Esophagus mucosa (tissue), 1 donor: ENCODE data around the gene AJUBA. TPM values are rescaled to one million over a fixed set of nuclear protein-coding genes. Genes with fewer than 3 reads are reported as not detected.
"Not testable (repeated sequence)": the region's sequence is repeated elsewhere in the genome, so short reads cannot be mapped to it uniquely, and the experiment has no call there.

ENCODE experiments used
- ATAC-seq: fragments of 200-7000 bp; cut with Tn5 transposase; one replicate; pipeline ENCODE4 v1.9.1; 2020
- total RNA-seq: library from RNA; stranded (reverse); gene quantifications from one replicate; pipeline ENCODE4 v1.2.4, GENCODE V29; 2023
- donor health status: DM: yes; HTN: yes; CAD: no.

The AJUBA gene
- total RNA-seq, 1 donor from 2014 or later, result 26.6 TPM

DNA sequence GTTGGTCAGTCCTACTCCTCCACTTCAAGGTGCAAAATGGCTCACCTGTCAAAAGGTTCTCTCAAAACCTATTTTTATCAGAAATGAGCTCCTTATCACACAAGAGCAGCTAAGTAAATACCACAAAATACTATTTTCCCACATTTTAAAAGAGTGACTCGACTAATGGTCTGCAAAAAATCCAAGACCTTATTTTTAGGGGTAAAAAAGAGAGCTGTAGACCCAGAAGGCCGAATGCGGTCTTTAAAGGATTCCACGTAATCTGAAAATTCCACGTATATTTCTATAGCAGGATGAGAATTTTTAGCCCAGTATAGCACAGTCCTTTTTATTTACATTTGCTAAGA lies 23.8 kb upstream of the AJUBA start:
- no peak for ATAC-seq

DNA sequence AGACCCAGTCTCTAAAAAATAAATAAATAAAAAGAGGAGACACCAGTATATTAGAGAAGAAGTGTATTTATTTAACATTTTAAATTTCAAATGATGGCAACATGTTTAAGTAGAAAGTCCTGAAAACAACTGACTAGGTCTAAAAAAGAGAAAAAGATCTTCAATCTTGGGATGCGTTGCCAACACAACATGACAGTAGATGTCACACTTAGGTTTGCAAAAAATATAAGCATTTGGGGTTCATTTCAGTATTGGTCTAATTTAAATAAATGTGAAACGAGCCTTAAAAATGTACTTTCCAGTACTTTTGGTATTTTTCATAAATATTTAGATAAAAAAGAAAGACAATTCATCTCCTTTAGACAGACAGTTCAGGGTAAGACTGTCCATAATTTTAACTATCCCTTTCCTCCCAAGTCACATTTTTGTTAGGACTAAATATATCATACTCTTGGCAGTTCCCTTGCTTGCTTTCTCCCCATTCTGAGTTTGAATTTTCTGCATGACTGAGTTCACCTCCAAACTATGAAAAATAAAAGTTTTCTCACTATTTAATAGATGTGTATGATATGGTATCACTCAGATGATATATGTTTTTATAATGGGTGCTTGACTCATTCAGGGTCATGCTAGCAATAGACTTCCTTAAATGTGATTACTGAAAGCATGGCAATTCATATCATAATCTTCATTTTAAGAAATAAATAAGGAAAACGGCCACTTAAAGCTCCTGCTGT lies 23.3 kb upstream of the AJUBA start:
- no peak for ATAC-seq

DNA sequence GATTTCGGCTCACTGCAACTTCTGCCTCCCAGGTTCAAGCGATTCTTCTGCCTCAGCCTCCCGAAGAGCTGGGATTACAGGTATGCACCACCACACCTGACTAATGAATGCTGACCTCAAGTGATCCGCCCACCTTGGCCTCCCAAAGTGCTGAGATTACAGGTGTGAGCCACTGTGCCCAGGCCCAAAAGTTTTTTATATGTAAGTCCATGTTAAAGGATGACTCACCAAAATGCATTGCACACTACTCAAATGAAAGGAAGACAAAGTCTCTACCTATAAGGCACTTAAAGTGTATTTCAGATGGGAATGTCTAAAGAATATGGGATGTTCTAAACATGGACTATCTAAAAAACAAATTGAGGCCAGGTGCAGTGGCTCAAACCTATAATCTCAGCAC lies 21.9 kb upstream of the AJUBA start:
- not testable (repeated sequence) for ATAC-seq

DNA sequence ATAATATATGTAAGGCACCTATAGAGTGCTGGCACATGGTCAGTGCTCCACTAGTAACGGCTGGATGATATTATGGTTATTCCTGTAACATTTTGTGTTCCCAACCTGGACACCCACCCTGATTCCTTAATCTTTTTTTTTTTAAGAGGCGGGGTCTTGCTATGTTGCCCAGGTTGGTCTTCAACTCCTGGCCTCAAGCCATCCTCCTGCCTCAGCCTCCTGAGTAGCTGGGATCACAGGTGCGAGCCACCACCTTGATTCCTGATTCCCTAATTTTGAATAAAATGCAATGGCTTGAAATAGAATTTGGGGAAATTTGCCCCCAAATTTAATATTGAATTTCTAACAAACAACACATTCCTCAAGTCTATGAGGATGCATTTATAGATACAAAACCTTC lies 20.2 kb upstream of the AJUBA start:
- no peak for ATAC-seq

DNA sequence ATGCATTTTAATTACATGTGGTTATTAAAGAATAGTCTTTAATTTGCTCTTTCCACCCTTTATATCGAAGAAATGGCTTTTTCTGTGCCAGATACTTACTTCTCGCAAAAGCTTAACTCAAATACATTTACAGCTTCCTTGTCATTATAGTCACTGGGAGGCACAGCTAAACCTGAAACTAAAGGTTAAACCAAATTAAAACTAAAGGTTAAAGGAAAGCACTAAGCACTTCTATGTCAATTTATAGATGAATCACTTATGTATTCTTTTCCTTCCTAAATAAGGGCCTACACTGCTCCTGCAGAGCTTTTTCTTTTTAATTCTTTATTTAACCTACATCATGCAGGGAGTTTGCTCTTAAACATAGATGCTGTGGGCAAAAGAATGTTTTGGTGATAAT lies 18.5 kb upstream of the AJUBA start:
- ATAC-seq, result no peak

DNA sequence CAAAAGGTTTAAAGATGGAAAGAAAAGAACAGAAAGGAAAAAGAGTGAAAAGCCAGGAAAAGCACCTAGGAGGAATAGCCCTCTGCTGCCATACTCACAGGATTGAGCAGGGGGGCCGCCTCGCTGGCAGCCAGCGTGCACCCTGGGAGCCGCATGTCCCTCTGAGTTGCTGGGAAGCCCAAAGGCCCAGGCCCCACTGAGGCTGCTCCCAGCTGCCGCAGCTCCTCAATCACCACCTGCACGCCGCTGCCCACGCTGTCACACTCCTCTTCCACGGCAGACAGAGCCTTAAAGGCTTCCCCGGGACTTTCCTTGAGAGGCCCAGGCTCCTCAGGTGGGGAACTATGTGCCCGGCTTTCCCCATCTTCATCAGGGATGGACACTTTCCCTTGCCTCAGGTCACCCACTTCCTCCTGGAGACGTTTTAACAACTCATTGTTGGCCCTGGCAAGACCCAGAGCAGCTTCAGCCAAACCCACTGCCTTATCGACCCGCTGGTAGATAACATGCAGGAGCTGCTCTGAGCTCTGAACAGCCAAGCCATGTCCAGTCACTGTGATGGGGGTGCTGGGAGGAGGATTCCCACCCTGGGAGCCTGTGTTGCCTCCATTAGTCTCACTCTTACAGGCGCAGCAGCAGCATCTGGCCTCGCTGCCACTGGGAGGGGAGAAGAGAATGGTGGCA lies 16.1 kb upstream of the AJUBA start:
- ATAC-seq, result no peak

DNA sequence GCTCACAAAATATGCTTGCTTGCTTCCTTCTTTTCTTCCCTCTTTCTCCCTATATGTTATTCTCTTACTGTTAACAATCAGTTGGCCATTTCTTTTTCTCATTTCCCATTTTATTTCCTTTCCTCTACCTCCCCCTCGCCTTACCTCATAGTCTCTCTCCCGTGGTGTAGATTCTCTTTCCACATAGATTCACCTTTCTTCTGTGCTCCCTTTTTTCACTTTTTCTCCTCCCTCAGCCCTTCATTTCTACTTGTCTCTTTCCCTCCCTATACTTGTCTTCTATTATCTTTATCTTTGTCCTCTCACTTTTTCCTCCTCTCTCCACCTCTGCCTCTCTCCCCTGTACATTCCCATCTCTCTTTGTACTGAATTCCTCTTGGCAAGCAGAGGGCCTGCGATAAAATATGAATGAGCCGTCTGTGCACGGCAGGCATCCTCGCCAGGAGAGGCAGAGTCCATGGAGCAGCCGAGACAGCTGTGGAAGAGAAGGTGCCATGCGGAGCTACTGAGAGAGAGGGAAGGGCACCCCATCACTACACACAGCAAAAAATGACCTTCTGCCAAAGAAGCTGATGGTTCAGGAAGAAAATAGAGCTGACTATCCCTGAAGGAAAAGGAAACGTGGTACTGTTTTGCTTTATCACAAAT lies 15.4 kb upstream of the AJUBA start:
- ATAC-seq, result no peak

DNA sequence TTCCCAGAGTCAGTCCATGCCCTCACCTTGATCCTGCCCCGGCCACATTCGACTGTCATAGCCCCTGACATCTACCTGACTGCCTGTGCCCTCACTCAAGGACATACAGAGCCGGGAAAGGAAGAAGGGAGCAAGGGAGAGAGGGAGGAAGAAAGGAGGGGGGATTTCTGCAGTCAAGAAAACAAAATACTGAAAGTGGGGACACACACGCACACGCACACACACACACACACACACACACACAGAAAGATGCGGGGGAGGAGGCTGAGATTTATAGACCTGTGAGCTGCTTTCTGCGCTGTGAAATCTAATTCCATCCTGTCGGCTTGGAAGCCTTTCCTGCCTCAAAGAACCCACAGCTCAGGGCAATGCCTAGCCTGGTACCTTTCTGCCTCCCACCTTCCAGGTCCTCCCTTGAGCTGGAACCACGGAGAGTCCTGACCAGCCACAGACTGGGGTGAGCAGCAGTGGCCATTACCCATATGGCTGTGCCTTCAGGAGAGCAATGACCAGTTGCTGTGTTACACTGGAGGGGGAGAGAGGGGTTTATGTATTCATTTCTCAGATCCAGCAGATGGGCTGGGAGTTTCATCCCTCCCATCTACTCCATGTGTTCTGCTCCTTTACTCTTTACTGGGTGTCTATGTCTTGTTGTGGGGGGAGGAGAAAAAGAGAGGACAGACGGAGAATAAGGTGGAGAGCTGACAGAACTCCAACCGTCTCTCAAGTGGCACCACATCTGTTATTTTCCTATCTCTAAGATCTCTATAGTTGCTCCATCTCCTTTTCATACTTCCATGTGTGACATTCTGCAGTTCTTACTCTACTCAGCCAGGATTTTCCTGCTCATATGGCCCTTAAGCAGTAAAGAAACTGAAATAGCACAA lies 14.7 kb upstream of the AJUBA start:
- ATAC-seq, result no peak

DNA sequence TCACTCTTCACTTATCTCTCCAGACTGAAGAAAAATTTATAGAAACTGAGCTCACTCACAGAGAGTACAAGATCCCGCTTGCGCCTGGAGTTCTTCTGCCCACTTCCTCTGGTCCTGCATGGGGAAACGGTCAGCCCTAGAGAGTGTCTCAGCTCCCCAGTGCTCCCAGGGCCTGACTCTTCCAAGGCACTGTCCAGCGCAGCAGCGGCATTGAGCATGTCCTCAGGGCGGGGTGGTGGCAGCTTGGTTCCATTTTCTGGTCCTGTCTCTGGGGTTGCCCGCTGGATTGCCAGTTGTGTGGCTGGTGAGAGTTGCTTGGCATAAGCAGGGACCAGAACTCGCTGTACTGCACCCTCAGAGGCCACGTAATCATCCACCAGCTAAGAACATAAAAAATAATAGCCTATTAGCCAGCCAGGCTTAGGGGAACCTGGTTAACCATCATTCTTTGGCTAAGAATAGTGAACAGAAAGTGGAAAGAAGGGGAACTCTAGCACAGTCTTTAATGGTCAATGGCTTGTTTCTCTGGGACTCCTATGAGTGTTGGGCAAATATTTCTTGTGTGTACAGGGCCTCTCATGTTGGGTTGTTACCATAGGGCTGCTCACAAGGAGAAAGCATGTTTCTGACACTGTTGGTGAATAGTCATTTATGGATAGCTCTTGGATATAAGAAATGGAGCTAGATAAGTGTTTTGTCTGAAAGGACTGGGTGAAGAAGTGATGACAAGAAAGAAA lies 13.7 kb upstream of the AJUBA start:
- ATAC-seq, result no peak

DNA sequence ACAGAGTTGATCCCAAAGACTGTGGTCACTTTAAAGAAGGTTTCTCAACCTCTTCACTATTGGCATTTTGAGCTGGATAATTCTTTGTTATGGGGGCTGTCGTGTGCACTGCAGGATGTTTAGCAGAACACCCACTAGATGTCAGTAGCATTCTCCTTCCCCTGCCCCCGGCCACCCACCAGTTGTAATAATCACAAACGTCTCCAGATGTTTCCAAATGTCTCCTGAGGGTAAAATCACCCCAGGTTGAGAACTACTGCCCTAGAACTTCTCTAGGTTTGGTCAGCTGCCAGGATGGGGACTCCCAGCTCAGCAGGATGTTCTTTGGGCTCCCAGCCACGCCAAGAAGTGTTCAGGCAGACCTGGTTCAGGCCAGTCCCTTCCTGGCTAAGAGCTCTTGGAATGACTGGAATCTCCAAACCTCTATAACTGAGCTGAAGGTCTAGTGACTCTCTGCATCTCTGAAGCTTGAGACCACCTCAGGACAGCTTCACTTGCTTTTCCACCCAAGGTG lies 12.5 kb upstream of the AJUBA start:
- no peak for ATAC-seq

DNA sequence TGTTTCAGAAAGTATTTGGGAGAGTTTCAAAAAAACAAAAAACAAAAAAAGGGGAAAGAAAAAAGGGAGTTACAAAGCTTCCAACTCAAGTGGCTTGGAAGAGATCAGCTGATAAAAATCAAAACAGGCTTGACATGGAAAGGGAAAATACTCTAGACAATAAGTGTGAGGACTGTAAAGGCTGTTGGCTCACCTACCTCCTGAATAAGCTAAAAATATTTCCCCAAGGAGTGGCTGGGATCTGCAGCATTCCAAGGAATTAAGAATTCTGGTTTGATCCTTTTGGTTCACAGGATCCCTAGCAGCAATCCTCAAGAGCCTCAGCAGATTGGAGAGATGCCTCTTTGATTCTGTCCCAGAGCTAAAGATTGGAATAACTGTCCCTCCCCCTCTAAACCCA lies 11.2 kb upstream of the AJUBA start:
- no peak for ATAC-seq

DNA sequence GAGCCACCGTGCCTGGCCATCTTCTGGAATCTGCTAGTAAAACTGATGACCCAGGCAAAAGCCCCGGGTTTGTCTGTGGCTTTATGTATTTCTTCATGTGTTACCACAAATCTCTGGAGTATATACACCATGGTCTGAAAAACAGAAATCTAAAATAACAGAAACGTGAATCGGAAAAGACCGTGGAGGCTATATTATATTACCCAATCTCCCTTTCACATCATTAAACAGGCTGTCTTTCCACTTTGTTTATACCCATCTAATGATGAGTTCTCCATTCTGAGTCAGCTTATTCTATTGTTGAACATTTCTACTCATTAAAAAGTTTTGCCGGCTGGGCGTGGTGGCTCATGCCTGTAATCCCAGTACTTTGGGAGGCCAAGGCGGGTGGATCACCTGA lies 9.5 kb upstream of the AJUBA start:
- peak; percentile 60 for ATAC-seq

DNA sequence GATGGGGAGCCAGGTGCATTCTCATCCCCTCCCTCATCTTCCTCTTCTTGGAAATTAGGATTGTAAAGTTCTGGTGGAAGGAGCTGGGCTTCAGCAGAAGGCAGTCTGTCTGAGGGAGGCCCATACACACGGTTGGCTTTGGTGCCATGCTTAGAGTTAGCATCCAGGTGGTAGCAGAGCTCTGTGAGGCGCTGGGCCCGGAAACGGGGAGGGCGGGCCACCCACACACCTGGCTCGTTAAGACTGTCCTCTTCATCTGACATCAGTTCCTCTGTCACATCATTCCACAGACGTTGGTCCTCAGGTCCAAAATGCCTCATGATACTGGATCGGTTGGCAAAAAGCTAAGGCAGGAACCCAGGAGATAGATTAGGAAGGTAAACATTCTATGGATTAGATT lies 4.9 kb upstream of the AJUBA start:
- ATAC-seq, result no peak

DNA sequence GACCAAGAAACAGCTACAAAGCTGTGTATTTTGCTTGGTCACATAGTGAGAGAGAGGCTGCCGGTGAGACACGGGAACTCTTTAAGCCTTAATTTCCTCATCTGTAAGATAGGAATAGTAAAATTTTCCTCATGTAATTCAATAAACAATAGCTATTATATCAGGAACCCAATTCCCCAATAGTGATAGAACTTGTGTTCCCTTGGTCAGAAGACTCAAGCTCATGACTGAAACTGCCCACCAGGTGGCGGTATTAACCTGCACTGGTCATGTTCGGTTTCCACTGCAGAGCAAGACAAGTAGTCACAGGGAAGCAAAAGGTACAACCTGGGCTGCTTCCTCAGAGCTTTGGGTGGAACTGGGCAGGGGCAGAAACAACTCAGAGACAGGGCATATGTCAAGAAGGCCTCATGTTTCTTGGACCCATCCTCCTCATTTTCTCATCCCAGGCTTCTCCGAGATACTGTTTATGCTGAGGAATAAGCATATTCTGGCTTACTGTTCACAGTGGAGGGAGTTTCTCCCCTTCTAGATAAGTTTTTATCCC lies 4.2 kb upstream of the AJUBA start:
- peak; percentile 71 for ATAC-seq

DNA sequence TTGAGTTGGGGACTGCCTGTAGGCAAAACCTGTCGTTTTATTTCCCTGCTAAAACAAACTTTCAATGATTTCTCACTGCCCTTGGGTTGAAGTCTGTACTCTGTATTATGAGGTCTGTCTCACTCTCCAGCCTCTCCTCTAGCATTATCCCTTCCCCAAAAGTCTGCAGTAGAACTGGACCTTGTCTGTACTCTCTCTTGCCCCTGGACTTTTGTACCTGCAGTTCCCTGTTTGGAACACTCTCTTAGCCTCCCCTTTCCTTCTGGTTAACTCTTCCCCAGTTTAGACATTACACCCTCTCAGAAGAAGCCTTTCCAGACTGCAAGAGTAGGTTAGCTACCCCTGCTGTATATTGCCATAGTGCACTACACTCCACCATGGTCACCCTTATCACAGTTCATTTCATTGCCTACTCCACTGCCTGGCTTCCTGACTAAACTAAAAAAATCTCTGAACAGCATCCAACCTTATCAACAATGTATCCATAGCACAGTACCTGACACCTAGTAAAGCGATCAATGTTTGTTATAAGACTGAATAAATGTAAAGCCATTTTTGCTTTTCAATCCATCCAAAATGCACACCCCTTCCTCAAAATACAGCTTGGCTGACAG lies 3.6 kb upstream of the AJUBA start:
- no peak for ATAC-seq

DNA sequence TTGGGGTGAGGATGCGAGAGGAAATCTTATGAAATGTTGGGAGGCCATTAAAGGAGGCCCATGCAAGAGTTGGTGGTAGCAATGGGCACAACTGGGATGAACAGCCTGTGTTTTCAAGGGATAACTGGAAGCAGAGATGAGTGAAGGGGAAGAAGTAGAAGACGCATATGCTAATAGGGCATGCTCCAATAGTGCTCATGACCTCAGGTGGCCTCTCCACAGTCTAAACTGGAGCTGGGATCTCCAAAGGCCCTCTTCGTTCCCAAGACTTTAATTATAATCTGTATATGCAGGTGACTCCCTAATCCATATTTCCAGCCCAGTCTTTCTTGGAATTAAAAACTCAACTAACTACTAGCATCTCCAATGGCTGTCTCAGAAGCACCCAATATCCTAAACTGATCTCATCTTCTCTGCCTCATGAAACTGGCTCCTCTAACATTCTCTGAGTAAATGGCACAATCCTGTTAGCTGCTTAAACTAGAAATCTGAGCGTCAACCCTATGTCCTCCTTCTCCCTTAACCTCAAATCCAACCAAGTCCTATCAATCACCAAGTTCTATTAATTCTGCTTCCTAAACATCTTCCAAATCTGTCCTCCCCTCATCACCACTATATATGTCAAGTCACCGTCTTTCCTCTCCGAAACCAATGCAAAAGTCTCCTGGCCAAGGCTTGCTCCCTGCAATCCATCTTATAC lies 2.8 kb upstream of the AJUBA start:
- ATAC-seq, result no peak

DNA sequence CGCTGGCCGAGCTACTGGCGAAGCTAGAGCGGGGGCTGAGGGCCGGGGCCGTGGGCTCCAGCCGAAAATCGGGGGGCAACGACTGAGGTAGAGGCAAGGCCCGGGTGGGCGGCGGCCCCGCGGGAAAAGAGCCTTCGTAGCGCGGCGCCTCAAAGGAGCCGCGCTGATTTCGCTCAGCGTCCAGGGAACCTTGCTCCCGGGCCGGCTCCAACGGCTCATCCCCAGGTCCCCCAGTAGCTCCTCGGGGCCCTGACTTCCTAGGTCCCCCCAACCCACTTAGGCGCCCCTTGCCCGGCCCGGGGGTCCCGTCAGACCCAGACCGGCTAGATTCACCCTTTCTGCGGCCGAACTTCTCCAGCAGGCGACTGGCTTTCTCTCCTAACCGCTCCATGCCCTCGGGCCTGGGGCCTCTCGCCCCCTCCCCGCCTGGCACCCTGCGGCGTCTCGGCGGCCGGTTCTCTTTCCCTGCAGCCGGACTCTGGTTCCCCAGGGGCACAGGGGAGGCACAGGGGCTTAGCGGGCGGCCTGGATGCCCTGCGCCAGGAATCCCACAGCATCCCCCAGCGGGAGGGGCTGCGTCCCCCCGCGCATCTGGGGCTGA lies 375 bp downstream of the AJUBA start:
- ATAC-seq, result no peak

DNA sequence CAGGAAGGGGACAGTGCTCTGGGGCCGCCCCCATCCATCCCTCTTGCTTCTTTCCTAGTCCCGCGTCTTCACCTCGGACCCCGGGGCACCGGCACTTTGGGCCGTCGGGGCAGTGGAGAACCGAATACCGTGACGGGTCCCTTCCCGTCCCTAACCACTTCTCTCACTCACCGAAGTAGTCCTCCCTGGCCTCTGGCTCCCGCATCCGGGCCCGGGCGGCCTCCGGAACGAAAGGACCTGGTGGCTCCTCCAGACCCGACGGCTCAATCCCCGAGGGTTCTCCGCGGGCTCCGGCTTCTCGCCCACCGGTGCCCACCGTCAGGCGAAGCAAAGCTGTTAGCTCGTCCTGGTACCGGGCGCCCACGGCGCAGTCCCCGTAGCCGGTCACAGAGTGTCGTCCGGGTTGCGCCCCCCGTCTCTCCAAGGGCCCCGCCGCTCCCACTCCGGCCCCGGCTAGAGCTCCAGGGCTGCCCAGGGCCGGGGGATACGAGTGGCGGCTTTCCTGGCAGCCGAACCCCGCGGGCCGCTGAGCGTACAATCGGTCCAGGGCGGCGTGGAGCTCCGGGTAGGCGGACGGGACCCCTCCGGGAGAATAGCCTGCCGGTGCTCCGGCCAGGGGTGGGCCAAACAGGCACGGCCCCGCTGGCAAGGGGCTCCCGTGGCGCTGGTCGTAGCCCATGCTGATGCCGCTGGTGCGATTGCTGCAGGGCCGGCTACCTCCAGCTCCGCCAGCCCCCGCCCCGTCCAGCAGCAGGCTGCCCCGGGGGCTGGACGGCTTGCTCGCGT lies 1.1 kb downstream of the AJUBA start:
- no peak for ATAC-seq

DNA sequence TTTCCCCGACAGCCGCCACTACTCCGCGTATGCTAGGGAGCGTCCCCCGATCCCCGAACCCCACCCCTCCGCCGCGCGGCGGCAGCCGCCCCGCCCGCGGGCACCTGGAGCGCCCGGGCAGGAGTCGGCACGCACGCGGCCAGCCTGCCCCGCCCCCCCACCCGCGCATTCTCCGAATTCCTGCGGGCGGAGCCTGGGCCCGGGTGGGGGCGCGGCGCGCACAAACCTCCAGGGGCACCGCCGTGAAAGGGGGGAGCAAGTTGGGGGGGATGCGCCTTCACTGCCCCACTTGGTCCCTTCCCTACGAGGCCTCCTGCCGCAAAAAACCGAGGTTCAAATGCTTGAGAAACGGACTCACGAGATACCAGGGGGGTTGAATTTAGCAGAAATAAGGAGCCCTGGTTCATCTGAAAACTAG lies 1.7 kb downstream of the AJUBA start:
- peak; percentile 60 for ATAC-seq
